ENCODE results near the gene MFRP. TPM values are rescaled to one million over a fixed set of nuclear protein-coding genes. Genes with fewer than 3 reads are reported as not detected.

MFRP gene
- total RNA-seq, 1 experiment from 2014 or later: not detected

DNA sequence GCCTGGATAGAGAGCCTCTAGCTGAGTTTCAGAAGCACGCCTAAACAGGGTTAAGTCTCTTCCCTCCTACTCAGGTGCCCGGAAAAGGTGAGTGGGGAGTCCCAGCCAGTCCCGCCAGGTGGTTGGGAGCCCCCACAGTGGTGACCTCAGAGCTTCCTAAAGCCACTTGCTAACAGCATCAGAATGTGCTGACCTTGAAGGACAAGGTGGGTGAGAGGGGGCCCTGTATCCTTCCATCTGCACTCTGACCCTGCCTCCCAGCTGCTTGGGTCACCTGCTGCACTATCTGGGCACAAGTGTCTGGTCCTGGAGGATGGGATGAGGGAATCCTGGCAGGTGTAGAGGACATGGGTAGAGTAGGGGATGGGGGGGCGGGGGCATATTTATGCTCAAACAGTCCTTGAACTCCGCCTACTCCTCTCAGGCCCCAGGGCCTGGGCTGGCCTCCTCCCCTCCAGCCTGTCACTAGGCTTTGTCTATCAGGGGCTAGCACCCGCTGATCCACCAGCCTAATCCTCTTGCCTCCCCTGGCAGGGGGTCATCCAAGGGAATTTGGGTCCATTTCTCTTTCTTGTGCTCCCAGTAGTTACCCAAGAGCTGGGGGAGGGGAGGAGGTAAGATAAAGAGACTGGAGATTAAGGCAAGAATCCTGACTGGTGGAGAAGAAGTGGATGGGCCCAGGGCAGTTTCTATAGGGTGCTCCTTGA is 31.6 kb upstream of the MFRP start:
- intact Hi-C loops (cut with micrococcal nuclease): no loop called here
- ChIA-PET CTCF (interaction anchor here (0.7 to 19.9 kb wide), 5 partner anchors 18 to 97 kb away, joined by 3 to 415 read pairs (median 5); partner anchors contain the start of gene C1QTNF5), POLR2A (interaction anchor here (0.6 to 2.6 kb wide), 2 partner anchors 13 to 17 kb away, joined by 4 to 17 read pairs; no protein-coding TSS in a partner anchor)
- Mint-ChIP-seq H3K9me3 (ENCODE audit: unreplicated experiment) (no peaks in the 10 kb centered on the region), H3K4me3 (ENCODE audit: unreplicated experiment) (no peak overlapping the region), H3K27ac (ENCODE audit: low read depth, unreplicated experiment) (no peak overlapping the region), H3K27me3 (ENCODE audit: insufficient read depth, unreplicated experiment) (no peaks in the 10 kb centered on the region), H3K36me3 (ENCODE audit: insufficient read depth, unreplicated experiment) (peaks cover under 1% of the 10 kb centered on the region), H3K4me1 (ENCODE audit: insufficient read depth, unreplicated experiment) (peaks cover 18% of the 10 kb centered on the region)
- TF ChIP-seq, protein P1, sequence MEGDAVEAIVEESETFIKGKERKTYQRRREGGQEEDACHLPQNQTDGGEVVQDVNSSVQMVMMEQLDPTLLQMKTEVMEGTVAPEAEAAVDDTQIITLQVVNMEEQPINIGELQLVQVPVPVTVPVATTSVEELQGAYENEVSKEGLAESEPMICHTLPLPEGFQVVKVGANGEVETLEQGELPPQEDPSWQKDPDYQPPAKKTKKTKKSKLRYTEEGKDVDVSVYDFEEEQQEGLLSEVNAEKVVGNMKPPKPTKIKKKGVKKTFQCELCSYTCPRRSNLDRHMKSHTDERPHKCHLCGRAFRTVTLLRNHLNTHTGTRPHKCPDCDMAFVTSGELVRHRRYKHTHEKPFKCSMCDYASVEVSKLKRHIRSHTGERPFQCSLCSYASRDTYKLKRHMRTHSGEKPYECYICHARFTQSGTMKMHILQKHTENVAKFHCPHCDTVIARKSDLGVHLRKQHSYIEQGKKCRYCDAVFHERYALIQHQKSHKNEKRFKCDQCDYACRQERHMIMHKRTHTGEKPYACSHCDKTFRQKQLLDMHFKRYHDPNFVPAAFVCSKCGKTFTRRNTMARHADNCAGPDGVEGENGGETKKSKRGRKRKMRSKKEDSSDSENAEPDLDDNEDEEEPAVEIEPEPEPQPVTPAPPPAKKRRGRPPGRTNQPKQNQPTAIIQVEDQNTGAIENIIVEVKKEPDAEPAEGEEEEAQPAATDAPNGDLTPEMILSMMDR (IDR thresholded peaks at IDR 0.05; ENCODE audit: unreplicated experiment): no peak
- no TSS peak for BruUV-seq (replicated peaks)
- DNase-seq (ENCODE audit: unreplicated experiment): no peak

- H3K4me1 Mint-ChIP-seq (ENCODE audit: insufficient read depth, unreplicated experiment): peaks cover 18% of the 10 kb centered on the region
- no peaks in the 10 kb centered on the region for H3K9me3 Mint-ChIP-seq (ENCODE audit: unreplicated experiment)
- ChIA-PET POLR2A (interaction anchor here (0.7 to 10.6 kb wide), 7 partner anchors 16 to 283 kb away, joined by 3 to 85 read pairs (median 4); partner anchors contain the start of gene CBL), CTCF (interaction anchor here (0.7 to 19.9 kb wide), 9 partner anchors 10 to 103 kb away, joined by 3 to 415 read pairs (median 7); partner anchors contain the start of gene C1QTNF5)
- peaks cover 4% of the 10 kb centered on the region for H3K36me3 Mint-ChIP-seq (ENCODE audit: insufficient read depth, unreplicated experiment)
- H3K4me3 Mint-ChIP-seq (ENCODE audit: unreplicated experiment): no peak overlapping the region
- TF ChIP-seq, protein P1 (IDR thresholded peaks at IDR 0.05; ENCODE audit: unreplicated experiment): no peak
- no peak for DNase-seq (ENCODE audit: unreplicated experiment)
- intact Hi-C loops (cut with micrococcal nuclease): no loop called here
- BruUV-seq (replicated peaks): no TSS peak
- H3K27me3 Mint-ChIP-seq (ENCODE audit: insufficient read depth, unreplicated experiment): no peaks in the 10 kb centered on the region
- no peak overlapping the region for H3K27ac Mint-ChIP-seq (ENCODE audit: low read depth, unreplicated experiment)
These were observed 30.8 kb upstream of the MFRP start for GRCh38 chr11:119377112-119377901.

GRCh38 chr11:119376197-119376847 is 29.8 kb upstream of the MFRP start:
- ChIA-PET CTCF (interaction anchor here (0.6 to 19.9 kb wide), 16 partner anchors 9 to 1493 kb away, joined by 3 to 415 read pairs (median 4); partner anchors contain the start of genes C1QTNF5 and CBL), POLR2A (interaction anchor here (0.7 to 10.6 kb wide), 9 partner anchors 15 to 275 kb away, joined by 3 to 85 read pairs (median 4); partner anchors contain the start of genes CBL, DPAGT1 and RNF26)
- H3K4me1 Mint-ChIP-seq (ENCODE audit: insufficient read depth, unreplicated experiment): peaks cover 28% of the 10 kb centered on the region
- peaks cover 4% of the 10 kb centered on the region for H3K36me3 Mint-ChIP-seq (ENCODE audit: insufficient read depth, unreplicated experiment)
- H3K4me3 Mint-ChIP-seq (ENCODE audit: unreplicated experiment): peak overlapping the region; percentile 18
- no TSS peak for BruUV-seq (replicated peaks)
- H3K27ac Mint-ChIP-seq (ENCODE audit: low read depth, unreplicated experiment): peak overlapping the region; percentile 57
- TF ChIP-seq, protein P1 (IDR thresholded peaks at IDR 0.05; ENCODE audit: unreplicated experiment): no peak
- no peaks in the 10 kb centered on the region for H3K27me3 Mint-ChIP-seq (ENCODE audit: insufficient read depth, unreplicated experiment)
- intact Hi-C loops (cut with micrococcal nuclease): no loop called here
- H3K9me3 Mint-ChIP-seq (ENCODE audit: unreplicated experiment): no peaks in the 10 kb centered on the region
- DNase-seq (ENCODE audit: unreplicated experiment): peak; percentile 73
